ENCODE measurements around the gene DENND10.
A peak's percentile ranks its signal among the peaks of the same experiment; 100 is the strongest.
"Not testable (repeated sequence)": the region's sequence is repeated elsewhere in the genome, so short reads cannot be mapped to it uniquely, and the experiment has no call there.

The DENND10 gene

DNA sequence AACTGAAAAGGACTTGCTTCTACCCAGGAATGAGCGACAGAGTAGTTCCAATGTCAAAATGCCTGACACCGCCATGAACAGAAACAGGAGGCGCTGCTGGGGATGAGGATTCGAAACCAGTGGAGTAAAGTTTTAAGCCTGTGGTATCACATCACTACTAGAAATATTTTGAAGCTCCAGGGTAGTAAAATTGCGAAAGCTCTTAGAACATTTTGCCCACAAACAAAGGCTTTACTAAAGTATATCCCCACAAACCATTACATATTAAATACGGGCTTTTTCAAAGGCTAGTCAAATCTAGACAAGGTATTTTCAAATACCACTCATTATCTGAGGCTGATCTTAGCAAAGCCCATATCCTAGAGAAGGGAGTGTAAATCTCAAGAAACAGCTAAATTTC lies 72.3 kb downstream of the DENND10 start:
- no peak for DNase-seq

DNA sequence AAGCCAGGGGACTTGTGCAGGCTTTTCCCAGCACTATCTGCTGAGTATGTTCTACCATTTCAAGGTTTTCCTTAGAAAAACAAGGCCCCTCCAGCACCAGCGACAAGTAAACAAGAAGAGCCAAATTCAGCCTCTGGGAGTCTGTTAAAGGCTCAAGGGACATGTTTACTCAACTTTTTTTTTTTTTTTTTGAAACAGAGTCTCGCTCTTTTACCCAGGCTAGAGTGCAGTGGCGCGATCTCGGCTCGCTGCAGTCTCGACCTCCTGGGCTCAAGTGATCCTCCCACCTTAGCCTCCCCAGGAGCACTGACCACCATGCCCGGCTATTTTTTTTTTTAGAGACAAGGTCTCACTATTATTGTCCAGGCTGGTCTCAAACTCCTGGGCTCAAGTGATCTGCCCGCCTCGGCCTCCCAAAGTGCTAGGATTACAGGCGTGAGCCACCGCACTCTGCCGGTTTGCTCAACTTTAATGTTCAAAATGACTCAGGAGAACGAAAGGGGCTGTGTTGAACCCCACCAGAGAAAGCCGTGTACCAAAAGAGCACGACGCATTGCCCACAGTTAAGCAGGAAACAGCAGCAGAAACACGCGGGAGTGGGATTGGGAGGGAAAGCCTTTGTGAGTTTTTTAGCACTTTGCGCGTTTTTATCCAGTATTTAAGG lies 73.9 kb downstream of the DENND10 start:
- DNase-seq, result peak; percentile 6

DNA sequence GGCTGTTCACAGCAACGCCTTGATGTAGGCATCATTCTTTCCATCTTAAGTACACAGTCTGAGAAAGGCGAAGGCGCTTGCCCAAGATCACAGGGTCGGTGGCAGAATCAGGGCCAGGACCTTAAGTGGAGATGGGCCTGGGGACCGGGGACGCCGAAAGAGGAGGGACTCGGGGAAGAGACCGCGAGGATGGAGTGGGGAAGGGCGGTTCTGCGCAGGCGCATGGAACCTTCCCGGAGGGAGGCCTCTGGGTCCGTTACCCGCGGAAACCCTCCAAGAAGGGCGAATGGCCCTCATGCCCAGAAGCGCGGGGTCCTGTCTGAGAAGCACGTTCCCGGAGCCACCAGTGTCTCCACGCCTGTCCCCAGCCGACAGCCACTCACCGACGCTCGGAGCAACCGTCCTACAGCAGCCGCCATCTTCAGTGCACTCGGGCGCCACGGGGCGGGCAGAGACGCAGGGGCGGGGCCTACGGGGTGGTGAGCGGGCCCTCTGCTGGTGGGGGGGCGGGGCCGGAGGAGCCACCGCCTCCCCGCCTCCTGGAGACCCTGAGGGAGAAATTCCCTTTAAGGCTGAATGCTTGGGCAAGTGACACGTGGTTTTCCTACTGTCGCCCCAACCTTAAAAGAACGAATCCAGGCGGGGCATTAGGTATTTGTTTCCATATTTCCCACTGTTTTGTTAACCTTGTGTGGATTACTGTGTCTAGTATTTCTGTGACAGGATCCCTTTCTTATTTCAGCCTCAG lies 74.6 kb downstream of the DENND10 start, which contains the start of gene PRDX3:
Gene PRDX3 (minus strand): TSS at position 441 of the 748 bp plus-strand sequence. CDS start 22 bp downstream, at position 419.
- peak; percentile 91 for DNase-seq

DNA sequence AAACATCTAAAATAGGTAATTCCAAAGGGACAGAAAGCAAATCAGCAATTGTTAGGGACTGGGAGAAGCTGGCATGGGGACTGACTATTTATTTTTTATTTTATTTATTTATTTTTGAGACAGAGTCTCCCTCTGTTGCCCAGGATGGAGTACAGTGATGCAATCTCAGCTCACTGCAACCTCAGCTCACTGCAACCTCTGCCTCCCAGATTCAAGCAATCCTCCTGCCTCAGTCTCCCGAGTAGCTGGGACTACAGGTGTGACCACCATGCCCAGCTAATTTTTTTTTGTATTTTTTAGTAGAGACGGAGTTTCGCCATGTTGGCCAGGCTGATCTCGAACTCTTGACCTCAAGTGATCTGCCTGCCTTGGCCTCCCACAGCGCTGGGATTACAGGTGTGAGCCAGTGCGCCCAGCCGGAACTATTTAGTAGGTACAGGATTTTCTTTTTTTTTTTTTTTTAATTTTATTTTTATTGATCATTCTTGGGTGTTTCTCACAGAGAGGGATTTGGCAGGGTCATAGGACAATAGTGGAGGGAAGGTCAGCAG lies 77.0 kb downstream of the DENND10 start:
- DNase-seq, result not testable (repeated sequence)

DNA sequence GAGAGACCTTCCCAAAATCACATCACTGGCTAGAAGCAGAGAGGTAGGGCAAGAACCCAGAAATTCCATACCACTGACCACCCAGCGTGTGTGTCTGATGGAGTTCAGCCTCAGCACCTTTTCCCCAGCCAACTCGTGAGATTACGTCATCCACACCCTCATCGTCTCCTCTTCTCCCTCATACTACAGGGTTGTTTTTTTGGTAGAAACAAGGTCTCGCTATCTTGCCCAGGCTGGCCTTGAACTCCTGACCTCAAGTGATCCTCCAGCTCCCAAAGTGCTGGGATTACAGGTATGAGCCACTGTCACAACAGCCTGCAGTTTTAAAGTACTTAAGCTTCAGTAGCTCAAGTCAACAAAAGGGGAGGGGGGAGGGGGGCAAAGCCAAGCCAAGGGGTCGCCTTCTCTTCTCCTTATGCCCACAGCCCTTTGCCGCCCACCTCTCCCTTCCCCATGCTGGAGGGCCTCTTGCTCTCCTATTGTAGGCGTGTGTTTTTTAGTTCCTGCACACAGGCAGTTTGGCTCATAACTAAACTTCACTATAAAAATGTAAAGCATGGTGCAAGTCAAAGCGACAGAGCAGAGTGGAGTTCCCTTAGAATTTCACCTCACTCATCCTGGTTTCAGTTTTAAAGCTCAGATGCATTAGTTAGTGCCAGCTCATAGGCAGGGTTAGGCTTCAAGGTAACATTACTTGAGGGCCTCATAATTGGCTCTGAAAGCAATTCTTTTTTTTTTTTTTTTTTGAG lies 79.9 kb downstream of the DENND10 start:
- DNase-seq, result no peak

All from activated gamma-delta T cell treated with Interleukin-2 at 50 U/mL for 16 hours (primary cell).